Skin of body (tissue), 2 donors: Measurements from ENCODE around the gene PNPLA8. TPM values are rescaled to one million over a fixed set of nuclear protein-coding genes. Genes with fewer than 3 reads are reported as not detected.
"Not testable (repeated sequence)": the region's sequence is repeated elsewhere in the genome, so short reads cannot be mapped to it uniquely, and the experiment has no call there.

Experiments
- DNase-seq: peaks from one replicate; lab custom pipeline; 2025; lab: John Stamatoyannopoulos, UW
- total RNA-seq: library from RNA; depleted of rRNA; stranded (reverse); fragments of >200 nt; gene quantifications from one replicate; pipeline ENCODE4 v1.2.3, GENCODE V29; 2014

PNPLA8 gene
- 37.3 TPM for total RNA-seq

GRCh38 chr7:108525985-108526767 is at the start of gene PNPLA8:
Gene PNPLA8 (minus strand): TSS chr7:108526135. CDS start chr7:108515491, 10,644 bp downstream.
- DNase-seq = peak; percentile 100

- no peak for DNase-seq
Observed at GRCh38 chr7:108575156-108575555, 49.2 kb upstream of the PNPLA8 start.

GRCh38 chr7:108572480-108572879 is 46.5 kb upstream of the PNPLA8 start:
- no peak for DNase-seq

- DNase-seq = no peak
Observed at GRCh38 chr7:108570146-108570755, 44.3 kb upstream of the PNPLA8 start.

GRCh38 chr7:108569381-108570145 is 43.6 kb upstream of the PNPLA8 start, which contains the start of the genes DNAJB9 and THAP5:
Gene DNAJB9 (plus strand): TSS chr7:108569874. CDS start chr7:108571727, 1,853 bp downstream.
Gene THAP5 (minus strand): TSS chr7:108569706. CDS start chr7:108569569, 137 bp downstream.
- DNase-seq = peak; percentile 99

GRCh38 chr7:108568801-108569380 is 43.0 kb upstream of the PNPLA8 start:
- no peak for DNase-seq

- DNase-seq = no peak
Observed at GRCh38 chr7:108565987-108566386, 40.1 kb upstream of the PNPLA8 start.

- DNase-seq = no peak
Observed at GRCh38 chr7:108561047-108561619, 35.2 kb upstream of the PNPLA8 start.

GRCh38 chr7:108559253-108559652 is 33.3 kb upstream of the PNPLA8 start:
- DNase-seq = no peak

- no peak for DNase-seq
Observed at GRCh38 chr7:108557617-108558016, 31.7 kb upstream of the PNPLA8 start.

- DNase-seq = no peak
Observed at GRCh38 chr7:108557191-108557590, 31.3 kb upstream of the PNPLA8 start.

- DNase-seq = not testable (repeated sequence)
Observed at GRCh38 chr7:108556665-108557064, 30.7 kb upstream of the PNPLA8 start.

GRCh38 chr7:108548141-108548896 is 22.4 kb upstream of the PNPLA8 start:
- DNase-seq = not testable (repeated sequence)

- DNase-seq = no peak
Observed at GRCh38 chr7:108541478-108541877, 15.5 kb upstream of the PNPLA8 start.

GRCh38 chr7:108538685-108539084 is 12.8 kb upstream of the PNPLA8 start:
- not testable (repeated sequence) for DNase-seq

- DNase-seq = not testable (repeated sequence)
Observed at GRCh38 chr7:108538236-108538635, 12.3 kb upstream of the PNPLA8 start.

GRCh38 chr7:108537229-108537628 is 11.3 kb upstream of the PNPLA8 start:
- no peak for DNase-seq

- no peak for DNase-seq
Observed at GRCh38 chr7:108535744-108536143, 9.8 kb upstream of the PNPLA8 start.

- no peak for DNase-seq
Observed at GRCh38 chr7:108535257-108535656, 9.3 kb upstream of the PNPLA8 start.

GRCh38 chr7:108533712-108534111 is 7.8 kb upstream of the PNPLA8 start:
- no peak for DNase-seq
